Fibroblast of the aortic adventitia (primary cell): ENCODE data around the gene ZNF280A. TPM values are rescaled to one million over a fixed set of nuclear protein-coding genes. Genes with fewer than 3 reads are reported as not detected.
A peak's percentile ranks its signal among the peaks of the same experiment; 100 is the strongest.
"Not testable (repeated sequence)": the region's sequence is repeated elsewhere in the genome, so short reads cannot be mapped to it uniquely, and the experiment has no call there.

ENCODE experiments used
- DNase-seq: peaks from one replicate; pipeline ENCODE4 v3.0.0-alpha.2; 2010; ENCODE audit warnings: low read depth
- H3K4me3 ChIP-seq: 2 replicates; pipeline ENCODE4 v1.5.1; 2011; ENCODE audit warnings: low read depth, mild to moderate bottlenecking, control low read depth, low read length, moderate library complexity
- total RNA-seq: library from RNA; depleted of rRNA; stranded (reverse); fragments of >200 nt; gene quantifications from 2 replicates; pipeline ENCODE4 v1.2.3, GENCODE V29; 2012; ENCODE audit warnings: low replicate concordance
- TF ChIP-seq, protein P1 (sequence below): IDR thresholded peaks from 2 replicates; pipeline ENCODE4 v1.5.1; 2011; ENCODE audit warnings: mild to moderate bottlenecking, low read length, control low read depth, inconsistent platforms; ENCODE audit not compliant: insufficient read depth

The ZNF280A gene
- total RNA-seq, 1 donor = not detected

DNA sequence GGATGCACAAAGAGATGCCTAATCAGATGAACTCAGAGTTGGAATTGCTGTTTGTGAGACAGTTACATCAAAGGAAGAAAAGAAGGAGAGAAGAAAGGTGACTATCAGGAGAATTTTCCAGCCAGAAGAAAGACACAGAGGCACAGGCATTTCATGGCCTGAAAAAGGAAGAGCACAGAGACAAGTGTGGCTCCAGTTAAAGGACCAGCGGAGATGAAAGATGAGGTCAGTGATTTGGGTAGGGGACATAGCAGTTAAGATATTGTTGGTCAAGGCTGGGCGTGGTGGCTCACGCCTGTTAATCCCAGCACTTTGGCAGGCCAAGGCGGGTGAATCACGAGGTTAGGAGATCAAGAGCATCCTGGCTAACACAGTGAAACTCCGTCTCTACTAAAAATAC is 3.4 kb upstream of the ZNF280A start:
- H3K4me3 ChIP-seq = no peak overlapping the region
- TF ChIP-seq, protein P1, sequence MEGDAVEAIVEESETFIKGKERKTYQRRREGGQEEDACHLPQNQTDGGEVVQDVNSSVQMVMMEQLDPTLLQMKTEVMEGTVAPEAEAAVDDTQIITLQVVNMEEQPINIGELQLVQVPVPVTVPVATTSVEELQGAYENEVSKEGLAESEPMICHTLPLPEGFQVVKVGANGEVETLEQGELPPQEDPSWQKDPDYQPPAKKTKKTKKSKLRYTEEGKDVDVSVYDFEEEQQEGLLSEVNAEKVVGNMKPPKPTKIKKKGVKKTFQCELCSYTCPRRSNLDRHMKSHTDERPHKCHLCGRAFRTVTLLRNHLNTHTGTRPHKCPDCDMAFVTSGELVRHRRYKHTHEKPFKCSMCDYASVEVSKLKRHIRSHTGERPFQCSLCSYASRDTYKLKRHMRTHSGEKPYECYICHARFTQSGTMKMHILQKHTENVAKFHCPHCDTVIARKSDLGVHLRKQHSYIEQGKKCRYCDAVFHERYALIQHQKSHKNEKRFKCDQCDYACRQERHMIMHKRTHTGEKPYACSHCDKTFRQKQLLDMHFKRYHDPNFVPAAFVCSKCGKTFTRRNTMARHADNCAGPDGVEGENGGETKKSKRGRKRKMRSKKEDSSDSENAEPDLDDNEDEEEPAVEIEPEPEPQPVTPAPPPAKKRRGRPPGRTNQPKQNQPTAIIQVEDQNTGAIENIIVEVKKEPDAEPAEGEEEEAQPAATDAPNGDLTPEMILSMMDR = no peak
- no peak for DNase-seq

GRCh38 chr22:22521631-22522030 is 1.6 kb upstream of the ZNF280A start:
- TF ChIP-seq, protein P1 = no peak
- no peak overlapping the region for H3K4me3 ChIP-seq
- DNase-seq = no peak

DNA sequence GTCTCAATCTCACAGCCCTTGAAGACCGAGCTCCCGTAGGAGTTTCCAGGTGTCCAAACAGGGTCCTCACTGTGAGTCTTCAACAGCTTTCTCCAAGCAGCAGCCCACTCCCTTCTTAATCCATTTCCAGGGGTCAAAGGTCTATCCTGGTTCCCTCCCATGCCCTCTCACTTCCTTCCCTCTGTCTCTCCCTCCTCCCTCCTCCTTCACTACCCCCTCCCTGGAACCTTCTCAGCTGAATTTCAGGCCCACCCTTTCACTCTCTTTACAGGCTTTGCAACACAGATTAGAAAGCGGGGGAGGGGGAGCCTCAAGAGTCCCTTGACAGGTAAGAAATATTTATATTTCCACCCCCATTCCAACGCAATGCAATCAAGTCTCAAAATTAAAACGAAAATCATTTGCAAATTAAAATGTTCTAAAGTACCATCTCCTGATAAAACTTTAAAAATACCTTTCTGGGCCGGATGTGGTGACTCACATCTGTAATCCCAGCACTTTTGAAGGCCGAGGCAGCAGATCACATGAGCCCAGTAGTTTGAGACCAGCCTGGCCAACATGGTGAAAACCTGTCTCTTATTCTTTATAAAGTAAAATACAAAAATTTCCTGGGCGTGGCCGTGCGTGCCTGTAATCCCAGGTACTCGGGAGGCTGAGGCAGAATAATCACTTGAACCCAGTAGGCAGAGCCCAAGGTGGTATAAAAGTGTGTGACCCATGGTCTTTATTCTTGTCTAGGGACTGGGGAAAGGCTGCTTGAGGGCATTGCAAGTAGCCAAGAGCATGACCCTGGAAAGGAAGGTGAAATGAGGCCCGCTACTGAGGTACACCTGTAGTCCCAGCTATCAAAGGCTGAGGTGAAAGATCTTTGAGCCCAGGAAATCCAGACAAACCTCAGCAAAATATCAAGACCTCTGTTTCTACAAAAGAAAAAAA is 865 bp upstream of the ZNF280A start:
- no peak overlapping the region for H3K4me3 ChIP-seq
- DNase-seq = peak; percentile 10
- TF ChIP-seq, protein P1 = no peak

DNA sequence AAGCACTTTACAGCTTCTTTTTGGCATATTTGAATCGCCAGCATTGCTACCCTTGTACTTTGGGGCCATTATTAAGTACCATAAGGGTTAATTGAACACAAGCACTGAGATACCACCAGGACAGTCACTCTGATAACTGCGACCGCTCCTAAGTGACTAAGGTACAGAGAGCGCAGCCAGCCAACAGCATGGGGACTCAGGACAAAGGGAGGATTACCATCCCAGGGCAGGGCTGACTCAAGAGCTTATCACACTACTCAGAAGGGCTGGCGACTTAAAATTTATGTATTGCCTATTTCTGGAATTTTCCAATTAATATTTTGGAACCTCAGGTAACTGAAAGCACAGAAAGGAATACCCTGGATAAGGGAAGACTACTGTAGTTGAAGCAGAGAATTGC is 479 bp downstream of the ZNF280A start:
- DNase-seq = no peak
- TF ChIP-seq, protein P1 = no peak
- no peak overlapping the region for H3K4me3 ChIP-seq

GRCh38 chr22:22516992-22517391 is 3.1 kb downstream of the ZNF280A start:
- TF ChIP-seq, protein P1 = no peak
- DNase-seq = no peak
- H3K4me3 ChIP-seq = no peak overlapping the region

DNA sequence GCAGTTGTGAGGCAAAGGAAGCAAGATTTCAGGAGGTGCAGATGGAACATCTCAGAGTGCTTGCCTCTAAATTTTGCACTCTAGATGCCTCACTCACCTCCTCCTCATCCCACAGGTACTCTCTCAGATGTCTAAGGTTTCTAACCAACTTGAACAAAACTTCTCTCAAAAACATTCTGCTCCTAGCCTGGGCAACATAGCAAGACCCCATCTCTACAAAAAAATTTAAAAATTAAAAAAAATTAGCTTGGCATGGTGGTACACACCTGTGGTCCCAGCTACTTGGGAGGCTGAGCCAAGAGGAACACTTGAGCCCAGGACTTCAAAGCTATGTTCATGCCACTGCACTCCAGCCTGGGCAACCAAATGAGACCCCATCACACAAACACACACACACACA is 4.2 kb downstream of the ZNF280A start:
- TF ChIP-seq, protein P1 = no peak
- DNase-seq = no peak
- H3K4me3 ChIP-seq = no peak overlapping the region

DNA sequence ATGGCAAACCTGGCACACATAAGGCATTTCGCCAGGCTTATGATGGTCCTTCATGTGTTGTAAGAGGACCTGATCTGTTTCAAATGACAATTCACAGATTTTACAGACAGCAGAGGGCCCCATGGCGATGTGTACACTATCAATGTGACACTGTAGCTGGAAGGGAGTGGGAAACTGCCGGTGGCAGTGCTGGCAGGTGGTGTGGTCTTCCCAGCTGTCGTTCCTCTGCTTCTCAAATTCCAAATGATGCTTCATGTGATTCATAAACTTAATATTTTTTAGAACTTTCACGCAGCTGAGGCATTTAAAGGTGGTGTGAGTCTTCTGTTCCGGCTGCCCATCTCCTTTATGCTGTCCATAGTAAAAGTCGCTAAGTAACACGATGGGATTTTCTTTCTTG is 5.6 kb downstream of the ZNF280A start:
- DNase-seq, H3K4me3 ChIP-seq: not testable (repeated sequence)
